ENCODE measurements around the gene TMEM183A.

TMEM183A gene

DNA sequence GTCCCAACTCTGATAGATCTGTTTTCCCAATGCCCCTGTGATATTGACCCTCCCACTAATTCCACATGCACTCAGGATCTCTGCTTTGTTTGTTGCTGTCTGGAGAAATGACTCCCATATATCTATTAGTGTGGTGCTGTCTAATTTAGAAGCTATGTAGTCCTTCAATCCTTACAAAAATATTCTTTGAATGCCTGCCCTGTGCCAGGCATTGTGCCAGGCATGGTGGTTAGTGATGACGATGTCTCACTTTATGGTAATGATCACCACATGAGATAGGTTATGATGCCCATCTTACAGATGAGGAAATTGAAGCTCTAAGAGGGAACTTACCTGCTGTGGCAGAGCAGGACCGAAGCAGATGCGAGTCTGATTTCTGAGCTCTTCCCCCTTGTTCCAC is 65.7 kb downstream of the TMEM183A start:
- H3K9me3 ChIP-seq (ENCODE audit: low read depth, low read length) = no peaks in the 10 kb centered on the region
- DNase-seq (ENCODE audit: low read depth, low spot score) = no peak
- TF ChIP-seq POLR2AphosphoS5 (IDR thresholded peaks at IDR 0.05; ENCODE audit: borderline replicate concordance, low read depth, low read length) (no peak), EZH2 (IDR thresholded peaks at IDR 0.05) (no peak), FOXP2 (optimal IDR thresholded peaks at IDR 0.05; ENCODE audit: control extremely low read depth, extremely low read length, insufficient read depth) (no peak)
- H3K4me3 ChIP-seq = no peak overlapping the region
- H3K9ac ChIP-seq (ENCODE audit: insufficient read length) = no peak overlapping the region
- no peak overlapping the region for H3K27ac ChIP-seq
- H3K36me3 ChIP-seq (ENCODE audit: insufficient read depth, low read length) = no peaks in the 10 kb centered on the region

- DNase-seq (ENCODE audit: low read depth, low spot score) = no peak
- H3K4me3 ChIP-seq = no peak overlapping the region
- H3K9me3 ChIP-seq (ENCODE audit: low read depth, low read length) = no peaks in the 10 kb centered on the region
- TF ChIP-seq EZH2 (IDR thresholded peaks at IDR 0.05) = no peak
- TF ChIP-seq POLR2AphosphoS5 (IDR thresholded peaks at IDR 0.05; ENCODE audit: borderline replicate concordance, low read depth, low read length) = no peak
- no peak for TF ChIP-seq FOXP2 (optimal IDR thresholded peaks at IDR 0.05; ENCODE audit: control extremely low read depth, extremely low read length, insufficient read depth)
- H3K36me3 ChIP-seq (ENCODE audit: insufficient read depth, low read length) = no peaks in the 10 kb centered on the region
- H3K9ac ChIP-seq (ENCODE audit: insufficient read length) = no peak overlapping the region
- no peak overlapping the region for H3K27ac ChIP-seq
Measured at GRCh38 chr1:203073469-203073868, 66.3 kb downstream of the TMEM183A start.

Measured in SK-N-MC (cell line).